ENCODE results near the gene PRAMEF1.
"Not testable (repeated sequence)": the region's sequence is repeated elsewhere in the genome, so short reads cannot be mapped to it uniquely, and the experiment has no call there.

Gene PRAMEF1

GRCh38 chr1:12776801-12777557, 14.2 kb upstream of the PRAMEF1 start:
- no peak for DNase-seq (ENCODE audit: low spot score)

- DNase-seq (ENCODE audit: low spot score), result no peak
Measured at GRCh38 chr1:12778061-12778460, 13.1 kb upstream of the PRAMEF1 start.

- no peak for DNase-seq (ENCODE audit: low spot score)
Measured at GRCh38 chr1:12778907-12779306, 12.3 kb upstream of the PRAMEF1 start.

GRCh38 chr1:12781488-12781887, 9.7 kb upstream of the PRAMEF1 start:
- DNase-seq (ENCODE audit: low spot score), result not testable (repeated sequence)

GRCh38 chr1:12783783-12784182, 7.4 kb upstream of the PRAMEF1 start:
- not testable (repeated sequence) for DNase-seq (ENCODE audit: low spot score)

- not testable (repeated sequence) for DNase-seq (ENCODE audit: low spot score)
Measured at GRCh38 chr1:12784729-12785128, 6.5 kb upstream of the PRAMEF1 start.

GRCh38 chr1:12798911-12799310, 7.7 kb downstream of the PRAMEF1 start:
- DNase-seq (ENCODE audit: low spot score), result no peak

- DNase-seq (ENCODE audit: low spot score), result no peak
Measured at GRCh38 chr1:12799730-12800129, 8.5 kb downstream of the PRAMEF1 start.

- DNase-seq (ENCODE audit: low spot score), result no peak
Measured at GRCh38 chr1:12809933-12810332, 18.7 kb downstream of the PRAMEF1 start.

- no peak for DNase-seq (ENCODE audit: low spot score)
Measured at GRCh38 chr1:12810691-12811408, 19.7 kb downstream of the PRAMEF1 start.

- no peak for DNase-seq (ENCODE audit: low spot score)
Measured at GRCh38 chr1:12811409-12811784, 20.2 kb downstream of the PRAMEF1 start.

- not testable (repeated sequence) for DNase-seq (ENCODE audit: low spot score)
Measured at GRCh38 chr1:12819061-12819460, 27.9 kb downstream of the PRAMEF1 start.

- not testable (repeated sequence) for DNase-seq (ENCODE audit: low spot score)
Measured at GRCh38 chr1:12831310-12831709, 40.1 kb downstream of the PRAMEF1 start, which contains the start of gene PRAMEF11. Gene PRAMEF11, minus strand, starts transcription at chr1:12831410. Its CDS starts 2,621 bp downstream, at chr1:12828789.

- DNase-seq (ENCODE audit: low spot score), result not testable (repeated sequence)
Measured at GRCh38 chr1:12833251-12833650, 42.1 kb downstream of the PRAMEF1 start.
